ENCODE results near the gene CASP3.
"Not testable (repeated sequence)": the region's sequence is repeated elsewhere in the genome, so short reads cannot be mapped to it uniquely, and the experiment has no call there.

The CASP3 gene

GRCh38 chr4:184664445-184665210 lies 15.4 kb upstream of the CASP3 start:
- peak; percentile 49 for DNase-seq (ENCODE audit: low read depth)

DNA sequence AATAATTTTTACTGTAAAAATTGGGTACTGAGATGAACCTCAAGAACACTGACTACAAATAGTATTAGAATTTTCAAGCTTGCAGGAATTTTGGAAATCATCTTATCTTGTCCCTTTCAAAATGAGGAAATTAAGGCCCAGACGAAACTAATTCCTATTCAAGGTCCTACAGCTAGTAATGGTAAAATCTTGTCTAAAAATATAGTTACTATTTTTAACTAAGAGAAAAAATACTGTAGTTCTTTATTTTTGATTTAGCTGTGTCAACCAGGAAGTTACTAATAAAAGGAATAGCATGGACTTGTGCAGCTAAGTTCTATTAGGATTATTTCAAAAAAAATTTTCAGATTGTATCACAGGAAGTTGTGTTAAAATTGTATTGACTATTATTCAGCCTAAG lies 13.0 kb upstream of the CASP3 start:
- no peak for DNase-seq (ENCODE audit: low read depth)

DNA sequence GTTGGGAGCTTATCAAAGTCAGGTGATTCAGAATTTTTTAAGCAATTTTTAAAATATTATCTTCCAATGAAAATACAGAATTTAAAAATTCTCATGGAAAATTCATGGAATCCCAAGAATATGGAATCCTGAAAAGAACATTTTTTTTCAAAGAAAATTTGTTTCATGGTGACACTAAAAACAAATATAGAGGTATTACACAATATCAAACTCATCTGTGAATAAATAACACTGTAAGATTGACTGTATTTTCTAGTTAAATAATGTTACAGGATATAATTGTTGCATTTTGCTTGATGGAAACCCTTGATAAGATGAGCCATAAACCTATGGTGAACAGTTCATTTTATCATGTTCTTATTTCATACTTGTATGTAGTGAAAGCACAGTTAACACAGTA lies 11.7 kb upstream of the CASP3 start:
- no peak for DNase-seq (ENCODE audit: low read depth)

GRCh38 chr4:184657820-184658219 lies 8.6 kb upstream of the CASP3 start:
- DNase-seq (ENCODE audit: low read depth): not testable (repeated sequence)

- DNase-seq (ENCODE audit: low read depth): no peak
Observed at GRCh38 chr4:184657144-184657543, 7.9 kb upstream of the CASP3 start.

DNA sequence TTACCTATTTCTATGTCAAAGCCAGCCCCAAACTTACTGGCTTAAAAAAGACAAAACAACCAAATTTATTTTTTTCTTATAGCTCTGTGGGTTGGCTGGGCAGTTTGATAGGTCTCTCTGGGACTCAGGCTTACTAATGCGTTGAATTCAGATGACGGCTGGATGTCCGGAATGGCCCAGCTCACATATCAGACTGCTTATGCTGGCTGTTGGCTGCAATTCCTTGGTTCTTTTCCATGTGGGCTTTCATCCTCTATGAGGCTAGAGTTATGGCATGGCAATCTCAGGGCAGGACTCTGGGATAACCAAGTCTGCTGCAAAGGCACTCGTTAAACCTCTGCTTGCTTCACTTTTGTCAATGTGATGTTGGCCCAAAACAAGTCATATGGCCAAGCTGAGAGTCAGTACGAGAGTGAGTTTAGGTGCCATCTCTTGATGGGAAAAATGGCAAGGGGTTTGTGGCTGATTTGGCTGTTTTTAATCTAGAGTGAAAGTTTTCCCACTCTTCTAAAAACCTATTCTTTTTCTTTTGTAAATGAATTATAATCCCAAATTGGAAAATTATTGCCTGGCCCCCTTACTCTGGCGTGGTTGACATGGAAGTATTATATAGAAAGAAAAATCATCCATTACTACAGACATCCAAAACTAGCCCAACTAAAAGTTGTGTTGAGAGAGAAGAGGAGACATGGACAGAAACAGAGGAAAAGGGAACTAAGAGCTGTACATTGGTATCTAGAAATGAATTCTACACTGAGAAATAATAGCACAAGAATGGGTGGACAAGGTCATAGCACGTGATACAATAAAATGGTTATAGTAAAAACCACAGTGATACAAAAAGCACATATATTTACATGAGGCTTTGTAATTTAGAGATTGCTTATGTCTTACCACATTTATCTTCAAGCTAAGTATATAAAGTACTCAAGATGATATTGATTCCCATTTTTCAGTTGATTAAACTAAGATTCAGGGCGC lies 6.9 kb upstream of the CASP3 start:
- no peak for DNase-seq (ENCODE audit: low read depth)

- peak; percentile 62 for DNase-seq (ENCODE audit: low read depth)
Observed at GRCh38 chr4:184653650-184654049, 4.4 kb upstream of the CASP3 start.

DNA sequence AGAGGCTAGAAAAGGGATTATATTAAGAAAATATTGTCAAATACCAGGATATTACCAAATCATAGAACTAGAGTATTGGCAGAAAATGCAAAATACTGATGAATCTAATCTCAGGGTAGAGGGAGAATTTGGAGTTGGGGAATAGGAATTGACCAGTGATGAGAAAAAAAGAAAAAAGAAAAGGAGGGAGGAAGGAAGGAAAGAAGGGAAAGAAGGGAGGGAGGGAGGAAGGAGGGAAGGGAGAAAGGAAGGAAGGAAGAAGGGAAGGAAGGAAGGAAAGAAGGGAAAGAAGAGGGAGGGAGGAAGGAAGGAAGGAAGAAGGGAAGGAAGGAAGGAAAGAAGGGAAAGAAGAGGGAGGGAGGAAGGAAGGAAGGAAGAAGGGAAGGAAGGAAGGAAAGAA lies 3.4 kb upstream of the CASP3 start:
- DNase-seq (ENCODE audit: low read depth): not testable (repeated sequence)

DNA sequence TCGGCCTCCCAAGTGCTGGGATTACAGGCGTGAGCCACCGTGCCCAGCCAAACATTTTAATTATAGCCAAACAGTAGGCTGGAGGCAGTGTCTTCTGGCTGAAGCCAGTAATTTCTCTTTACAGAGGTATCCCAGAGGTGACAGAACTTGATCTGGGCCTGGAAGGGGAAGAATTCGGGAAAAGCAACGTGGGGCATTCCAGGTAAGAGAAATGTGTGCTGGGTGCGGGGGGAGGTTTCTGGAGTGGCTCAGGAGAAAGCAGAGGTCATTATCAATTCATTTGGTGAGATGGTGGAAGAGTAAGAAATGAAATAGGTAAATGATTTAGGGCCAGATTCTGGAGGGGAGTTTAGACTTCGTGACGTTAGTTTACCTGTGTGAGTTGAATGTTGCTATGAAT lies 2.7 kb upstream of the CASP3 start:
- no peak for DNase-seq (ENCODE audit: low read depth)

DNA sequence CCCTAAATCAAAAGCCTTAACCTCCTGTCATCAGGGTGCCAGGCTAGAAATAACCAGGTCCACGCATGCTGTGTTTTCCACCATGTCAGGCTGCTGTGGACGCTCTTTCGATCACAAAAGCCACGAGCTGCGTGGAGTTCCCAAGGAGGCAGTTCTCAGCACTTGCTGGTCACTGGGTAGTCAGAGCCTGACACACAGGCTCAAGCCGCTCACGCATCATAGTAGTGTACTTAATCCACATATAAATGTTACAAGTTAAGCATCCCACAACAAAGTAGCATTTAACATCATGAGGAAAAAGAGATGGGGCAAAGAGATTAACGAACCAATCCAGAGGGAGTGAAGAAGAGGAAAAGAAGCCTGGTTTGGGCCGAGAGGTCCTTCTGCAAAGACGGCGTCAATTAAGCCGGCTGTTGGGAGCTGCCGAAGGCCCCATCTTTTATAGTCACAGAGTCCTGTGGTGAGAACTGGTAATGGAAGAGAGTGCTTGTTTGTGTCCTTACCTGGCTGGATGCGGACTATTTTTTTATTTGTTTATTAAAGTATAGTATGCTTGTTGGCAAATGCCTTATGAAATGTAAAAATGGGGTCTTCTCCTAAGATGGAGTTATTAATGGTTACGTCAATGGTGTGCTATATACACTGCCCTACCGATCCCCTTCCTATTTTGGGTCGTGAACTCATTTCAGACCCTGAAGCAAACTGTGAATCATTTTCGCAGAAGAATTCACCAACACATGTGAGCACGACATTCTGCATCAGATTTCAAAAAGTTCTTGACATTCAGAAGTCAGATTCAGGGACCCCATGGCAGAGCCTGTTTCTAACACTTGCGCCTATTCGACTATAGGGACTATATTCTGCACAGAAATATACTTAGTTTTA lies 966 bp upstream of the CASP3 start:
- peak; percentile 67 for DNase-seq (ENCODE audit: low read depth)

- peak; percentile 49 for DNase-seq (ENCODE audit: low read depth)
Observed at GRCh38 chr4:184648313-184649025, 778 bp downstream of the CASP3 start.

DNA sequence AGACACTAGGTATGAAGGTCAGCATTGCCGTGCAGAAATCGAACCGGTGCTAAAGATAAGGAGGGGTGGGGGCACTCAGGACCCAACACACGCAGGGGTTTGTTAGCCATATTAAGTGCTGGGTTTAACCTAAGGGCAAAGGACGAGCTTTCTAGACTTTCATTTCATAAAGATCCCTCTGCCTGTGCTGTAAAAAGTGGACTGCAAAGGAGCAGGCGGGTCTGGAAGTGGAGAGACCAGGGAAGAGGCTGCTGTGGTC lies 1.3 kb downstream of the CASP3 start:
- peak; percentile 45 for DNase-seq (ENCODE audit: low read depth)

GRCh38 chr4:184647266-184648053 lies 1.8 kb downstream of the CASP3 start:
- peak; percentile 65 for DNase-seq (ENCODE audit: low read depth)

DNA sequence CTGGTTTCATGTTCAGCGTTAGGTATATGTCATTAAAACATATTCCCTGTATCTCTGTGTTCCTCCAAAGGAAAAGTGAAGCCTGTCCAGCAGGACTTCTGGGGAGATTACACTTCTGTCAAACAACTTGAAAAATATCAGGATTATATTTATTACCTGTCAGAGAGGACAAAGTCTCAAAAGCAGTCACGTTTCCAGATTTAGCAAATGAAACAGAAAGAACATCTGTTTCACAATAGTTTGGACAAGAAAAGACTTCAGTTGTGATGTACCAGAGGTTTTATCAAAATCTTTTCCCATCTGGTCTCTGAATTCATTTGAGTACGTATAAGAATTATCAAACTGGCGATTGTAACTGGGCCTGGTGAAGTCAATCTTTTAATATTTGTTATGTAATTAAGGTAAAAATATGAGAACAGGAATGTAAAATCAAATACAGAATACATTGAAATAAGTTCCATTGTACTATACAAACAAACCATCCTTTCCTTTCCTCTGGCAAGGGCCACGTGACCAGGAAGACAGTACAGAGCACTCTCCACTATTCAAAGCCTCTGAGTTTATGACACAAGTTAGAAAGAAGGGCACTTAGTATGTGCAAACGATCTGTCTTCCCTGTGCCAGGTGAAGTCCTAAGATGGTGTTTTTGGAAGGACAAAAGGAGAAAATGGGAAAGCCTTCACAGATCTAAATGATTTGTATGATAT lies 3.2 kb downstream of the CASP3 start:
- no peak for DNase-seq (ENCODE audit: low read depth)

GRCh38 chr4:184644553-184645307 lies 4.5 kb downstream of the CASP3 start:
- DNase-seq (ENCODE audit: low read depth): no peak

- no peak for DNase-seq (ENCODE audit: low read depth)
Observed at GRCh38 chr4:184643731-184644130, 5.5 kb downstream of the CASP3 start.

DNA sequence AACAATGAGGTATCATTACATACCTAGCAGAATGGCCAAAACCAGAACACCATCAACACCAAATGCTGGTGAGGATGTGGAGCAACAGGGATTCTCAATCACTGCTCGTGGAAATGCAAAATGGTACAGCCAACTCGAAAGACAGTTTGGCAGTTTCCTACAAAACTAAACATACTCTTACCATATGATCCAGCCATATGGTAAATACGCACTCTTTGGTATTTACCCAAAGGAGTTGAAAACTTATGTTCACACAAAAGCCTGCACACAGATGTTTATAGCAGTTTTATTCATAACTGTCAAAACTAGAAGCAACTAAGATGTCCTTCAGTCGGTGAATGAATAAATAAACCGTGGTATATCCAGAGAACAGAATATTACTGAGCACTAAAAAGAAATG lies 7.8 kb downstream of the CASP3 start:
- DNase-seq (ENCODE audit: low read depth): no peak

- no peak for DNase-seq (ENCODE audit: low read depth)
Observed at GRCh38 chr4:184641022-184641421, 8.2 kb downstream of the CASP3 start.

- DNase-seq (ENCODE audit: low read depth): no peak
Observed at GRCh38 chr4:184636897-184637296, 12.3 kb downstream of the CASP3 start.

Measured in iris pigment epithelial cell (primary cell).